K562 (cell line): ENCODE data around the gene EXOSC2. TPM values are rescaled to one million over a fixed set of nuclear protein-coding genes. Genes with fewer than 3 reads are reported as not detected.

Experiments used
- AFF4 ChIP-seq: sonication (generic); formaldehyde crosslinking; IDR thresholded peaks from 2 replicates; pipeline ENCODE4 v1.8.0; 2023; ENCODE audit warnings: mild to moderate bottlenecking, missing genetic modification reagents
- ATF7 ChIP-seq: fragments of 450-650 bp; IDR thresholded peaks from 2 replicates; pipeline ENCODE4 v1.7.1; 2014; ENCODE audit warnings: mild to moderate bottlenecking, moderate library complexity
- CBX3 ChIP-seq, 2 experiments: IDR thresholded peaks; 1 replicate in 1 of 2; 2 replicates in 1 of 2; pipeline ENCODE4 v1.6.1; 2012; ENCODE audit warnings: inconsistent platforms in 2 of 2, low read length in 2 of 2, borderline replicate concordance in 1 of 2, control low read depth in 1 of 2
- CCAR2 ChIP-seq: fragments of 200-400 bp; formaldehyde crosslinking; IDR thresholded peaks from 2 replicates; pipeline ENCODE4 v1.6.1; 2017; ENCODE audit warnings: mild to moderate bottlenecking, low read depth, low read length
- CHAMP1 ChIP-seq: fragments of 450-650 bp; IDR thresholded peaks from 2 replicates; pipeline ENCODE4 v1.6.1; 2016; ENCODE audit warnings: mild to moderate bottlenecking
- HDAC2 ChIP-seq: fragments of 450-650 bp; IDR thresholded peaks from 2 replicates; pipeline ENCODE4 v1.6.1; 2016; ENCODE audit warnings: mild to moderate bottlenecking
- PBX2 ChIP-seq, 2 experiments: IDR thresholded peaks in 1 of 2; conservative IDR thresholded peaks in 1 of 2; 2 replicates each; pipeline ENCODE4 v1.6.1; 2016; ENCODE audit warnings: low read depth in 2 of 2, mild to moderate bottlenecking in 1 of 2, missing compliant biosample characterization in 1 of 2, missing genetic modification characterization in 1 of 2, moderate library complexity in 1 of 2
- PHF8 ChIP-seq: fragments of 200-600 bp; sonication (generic); IDR thresholded peaks from 2 replicates; pipeline ENCODE4 v1.6.1; 2012; ENCODE audit warnings: mixed run types, mild to moderate bottlenecking, inconsistent platforms, low read length, moderate library complexity, borderline replicate concordance
- POLR3A ChIP-seq: IDR thresholded peaks from 2 replicates; pipeline ENCODE4 v1.6.1; 2011; ENCODE audit warnings: borderline replicate concordance, mild to moderate bottlenecking, moderate library complexity; ENCODE audit not compliant: insufficient read length, insufficient read depth; ENCODE audit errors: extremely low read depth
- PTBP1 ChIP-seq: fragments of 200-400 bp; formaldehyde crosslinking; IDR thresholded peaks from 2 replicates; pipeline ENCODE4 v1.6.1; 2017; ENCODE audit warnings: low read depth, low read length
- RAD51 ChIP-seq: fragments of 450-650 bp; IDR thresholded peaks from 2 replicates; pipeline ENCODE4 v1.7.1; 2016; ENCODE audit warnings: low read depth, mild to moderate bottlenecking, borderline replicate concordance
- UBTF ChIP-seq, 2 experiments: IDR thresholded peaks; 2 replicates each; pipeline ENCODE4 v1.6.1; 2012; ENCODE audit warnings: improper control_type of control experiment in 2 of 2, low read depth in 2 of 2, low read length in 2 of 2, borderline replicate concordance in 1 of 2
- ZNF143 ChIP-seq: sonication (generic); formaldehyde crosslinking; IDR thresholded peaks from 2 replicates; pipeline ENCODE4 v1.9.0; 2022; ENCODE audit warnings: mild to moderate bottlenecking, missing genetic modification reagents
- ZNF444 ChIP-seq: fragments of 250-450 bp; sonication (Bioruptor Pico); IDR thresholded peaks from 2 replicates; pipeline ENCODE4 v1.4.0; 2020; ENCODE audit warnings: mild to moderate bottlenecking, moderate library complexity
- polyA plus RNA-seq, 8 experiments: library from polyadenylated mRNA; depleted of rRNA in 4 of 8; stranded (reverse) in 5 of 8; unstranded in 3 of 8; fragments of >200 nt; fragmentation: Nextera tagmentation in 2 of 8; fragmentation: Illumina TruSeq in 1 of 8; extraction: Ambion mirVana in 2 of 8; extraction: Trizol in 1 of 8; gene quantifications; 2 replicates each; pipeline versions ENCODE4 v1.2.1 to v1.2.3, GENCODE V29; 2011 to 2014; ENCODE audit warnings: inconsistent platforms in 1 of 8, missing spikeins in 1 of 8
- total RNA-seq, 7 experiments: library from RNA; depleted of rRNA in 6 of 7; stranded (reverse); fragments of >200 nt in 6 of 7; fragmentation: Illumina TruSeq in 2 of 7; extraction: Trizol in 2 of 7; gene quantifications; 2 replicates each; pipeline versions ENCODE4 v1.2.1 to v1.2.3, GENCODE V29; 2011 to 2021; ENCODE audit warnings: low replicate concordance in 1 of 7

Gene EXOSC2
- total and polyA plus RNA-seq, 9 of the 15 experiments (the other 6 are each of a cell fraction or from before 2014, with no cell fraction given): 46.0 to 101 (median 77.6) TPM

GRCh38 chr9:130712564-130713285 lies 19.1 kb downstream of the EXOSC2 start (continued):
- no peak for TF ChIP-seq AFF4 (CRISPR knock-in tag)
- TF ChIP-seq UBTF (IDR thresholded peaks at IDR 0.05; ENCODE audit: borderline replicate concordance in 1 of 2, low read depth in 2 of 2, low read length in 2 of 2): peak in 1 of 2 experiments; percentile 43; a peak in 1 of 4 replicates
- no peak for TF ChIP-seq POLR3A
- TF ChIP-seq CBX3 (IDR thresholded peaks at IDR 0.05; ENCODE audit: borderline replicate concordance in 1 of 2, low read length in 2 of 2): no peak; a peak in 1 of 3 replicates
- TF ChIP-seq ZNF143 (CRISPR knock-in tag): peak; percentile 90
- TF ChIP-seq CCAR2: no peak
- no peak for TF ChIP-seq ZNF444 (CRISPR knock-in tag)
- peak; percentile 76; the same call in 1 of the 2 replicates for TF ChIP-seq PHF8
- no peak for TF ChIP-seq RAD51
- no peak for TF ChIP-seq HDAC2
- no peak for TF ChIP-seq PBX2 (CRISPR knock-in tag; IDR thresholded peaks at IDR 0.05; ENCODE audit: low read depth)
- TF ChIP-seq PBX2 (tag; conservative IDR thresholded peaks at IDR 0.05; ENCODE audit: low read depth): no peak
- no peak for TF ChIP-seq CHAMP1
- TF ChIP-seq ATF7: peak; percentile 77
- no peak for TF ChIP-seq PTBP1
